ENCODE results near the gene OXCT2. TPM values are rescaled to one million over a fixed set of nuclear protein-coding genes. Genes with fewer than 3 reads are reported as not detected.

OXCT2 gene
- total and polyA plus RNA-seq, 2 of the 13 experiments (the other 11 are each of a cell fraction or from before 2014, with no cell fraction given): 0.21 to 0.33 TPM

GRCh38 chr1:39751595-39751994 is 19.6 kb downstream of the OXCT2 start:
- TF ChIP-seq NFRKB (IDR thresholded peaks at IDR 0.05) (no peak), MLLT10 (CRISPR knock-in tag; IDR thresholded peaks at IDR 0.05) (no peak), DMAP1 (CRISPR knock-in tag; IDR thresholded peaks at IDR 0.05) (no peak), POLR2G (IDR thresholded peaks at IDR 0.05; ENCODE audit: low read depth, low read length) (no peak), HNF1B (CRISPR knock-in tag; IDR thresholded peaks at IDR 0.05) (no peak), TFDP2 (CRISPR knock-in tag; IDR thresholded peaks at IDR 0.05) (no peak), ELF1 (CRISPR knock-in tag; IDR thresholded peaks at IDR 0.05) (no peak), RBFOX2 (IDR thresholded peaks at IDR 0.05; ENCODE audit: low read depth, low read length) (no peak), ZNF18 (CRISPR knock-in tag; IDR thresholded peaks at IDR 0.05; ENCODE audit: insufficient replicate concordance) (no peak), SNAPC2 (CRISPR knock-in tag; IDR thresholded peaks at IDR 0.05) (no peak), TOE1 (CRISPR knock-in tag; IDR thresholded peaks at IDR 0.05) (no peak), KLF16 (CRISPR knock-in tag; IDR thresholded peaks at IDR 0.05) (no peak), KDM1A (CRISPR knock-in tag; IDR thresholded peaks at IDR 0.05) (no peak), ZNF414 (CRISPR knock-in tag; IDR thresholded peaks at IDR 0.05) (no peak), E2F2 (CRISPR knock-in tag; IDR thresholded peaks at IDR 0.05; ENCODE audit: borderline replicate concordance) (no peak), ZBTB34 (CRISPR knock-in tag; IDR thresholded peaks at IDR 0.05) (no peak)
- intact Hi-C loops (cut with micrococcal nuclease; ENCODE audit: unreplicated experiment) (no loop called here), in situ Hi-C loops (cut with HindIII; ENCODE audit: extremely low pct_ligation_motif_present, low pct_unique_long_range_greater_than_20kb) (no loop called here)
- Histone ChIP-seq H3K4me3 (replicated peaks in 1 of 3; ENCODE audit: insufficient read depth in 1 of 3, low read depth in 2 of 3, low read length in 3 of 3) (no peak overlapping the region), H3K27ac (ENCODE audit: extremely low read length, insufficient read depth, low read length) (no peak overlapping the region), H3K4me2 (ENCODE audit: low read depth, low read length) (no peak overlapping the region), H4K20me1 (ENCODE audit: insufficient read depth, low read length) (no peaks in the 10 kb centered on the region), H3K36me3 (replicated peaks in 1 of 2; ENCODE audit: control insufficient read depth in 1 of 2, insufficient read depth in 2 of 2, low read length in 2 of 2) (peaks cover 5 to 53% of the 10 kb centered on the region in 2 experiments; a peak in 4 of 5 replicates), H3K9me3 (ENCODE audit: low read length) (no peaks in the 10 kb centered on the region), H3K4me1 (ENCODE audit: insufficient read depth, low read length) (no peaks in the 10 kb centered on the region), H2AFZ (ENCODE audit: low read length) (no peak overlapping the region), H3K79me2 (ENCODE audit: insufficient read depth, low read length) (no peaks in the 10 kb centered on the region), H3K27me3 (ENCODE audit: control insufficient read depth in 1 of 2, insufficient read depth in 2 of 2, low read length in 2 of 2) (no peaks in the 10 kb centered on the region), H3K9ac (ENCODE audit: insufficient read depth, low read depth, low read length) (no peak overlapping the region)
- FAIRE-seq (no peak), DNase-seq (ENCODE audit: low spot score) (no peak), ATAC-seq (no peak)
- CTCF ChIA-PET (ENCODE audit: low intra/inter-chr PET ratio, low total read pairs): no interaction called here
- POLR2A ChIA-PET: no interaction called here
- no TSS peak for BruUV-seq (replicated peaks)
- WGBS (ENCODE audit: low lambda C conversion rate): 70% methylated on average over 7 of the region's 7 CpGs
